Measurements from ENCODE around the gene OR6M1.

- TF ChIP-seq CTCF (IDR thresholded peaks at IDR 0.05) (no peak), POLR2AphosphoS5 (IDR thresholded peaks at IDR 0.05) (no peak), POLR2A (IDR thresholded peaks at IDR 0.05) (no peak)
Observed at GRCh38 chr11:123800036-123800435, 6.1 kb downstream of the OR6M1 start.
